Fibroblast of gingiva (primary cell): Measurements from ENCODE around the gene ATF1.

Experiments used
- DNase-seq: peaks from one replicate; pipeline ENCODE4 v3.0.0-alpha.2; 2011; ENCODE audit warnings: low read depth

The ATF1 gene

DNA sequence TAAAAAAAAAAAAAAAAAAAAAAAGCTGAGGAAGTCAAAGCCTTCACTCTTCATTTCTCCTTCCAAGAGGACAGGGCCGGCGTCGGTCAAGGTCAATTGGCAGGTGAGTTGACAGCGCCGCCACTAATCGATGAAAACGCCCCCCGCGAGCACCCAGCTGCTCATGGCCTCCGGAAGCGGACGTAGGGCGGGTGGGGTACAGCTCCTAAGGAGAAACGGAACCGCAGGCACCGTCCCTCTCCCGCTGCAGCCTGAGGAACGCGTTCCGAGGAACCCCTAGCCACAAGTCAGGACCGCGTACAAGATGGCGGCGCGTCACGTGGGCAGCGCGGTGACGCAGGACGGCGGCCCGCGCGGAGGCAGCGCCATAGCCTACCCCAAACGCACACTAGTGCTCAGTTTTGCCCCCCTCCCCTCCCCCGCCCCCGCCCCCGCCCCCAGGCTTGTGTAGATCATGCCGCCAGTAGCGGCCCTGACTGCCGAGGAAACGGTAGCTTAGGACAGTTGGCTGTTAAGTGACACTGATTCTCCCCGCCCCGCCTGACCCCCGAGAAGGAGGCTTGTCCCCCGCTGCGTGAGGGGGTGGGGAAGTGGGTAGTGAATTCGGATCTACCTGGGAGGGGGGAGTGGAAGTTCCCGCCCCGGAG, at the start of gene ATF1:
ATF1 (plus strand) TSS at position 463 of the 647 bp plus-strand sequence. CDS start 16,045 bp downstream, outside the sequence.
- peak; percentile 93 for DNase-seq

GRCh38 chr12:50715174-50715573, 48.7 kb upstream of the ATF1 start:
- no peak for DNase-seq

GRCh38 chr12:50718760-50719159, 45.1 kb upstream of the ATF1 start:
- DNase-seq, result no peak

GRCh38 chr12:50720085-50720484, 43.8 kb upstream of the ATF1 start:
- DNase-seq, result no peak

DNA sequence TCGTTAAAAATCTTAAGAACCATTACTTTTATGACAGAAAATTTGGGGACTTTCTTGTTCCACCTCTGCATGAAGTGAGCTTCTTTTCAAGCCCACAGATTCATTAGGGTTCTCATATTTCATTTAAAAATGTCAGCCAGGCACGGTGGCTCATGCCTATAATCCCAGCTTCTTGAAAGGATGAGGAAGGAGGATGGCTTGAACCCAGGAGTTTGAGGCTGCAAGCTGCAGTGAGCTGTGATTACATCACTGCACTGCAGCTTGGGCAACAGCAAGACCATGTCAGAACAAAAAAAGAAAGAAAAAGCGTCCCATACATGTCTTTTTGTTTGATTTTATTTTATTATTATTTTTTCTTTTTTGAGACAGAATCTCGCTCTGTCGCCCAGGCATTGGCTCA, 43.4 kb upstream of the ATF1 start:
- no peak for DNase-seq

GRCh38 chr12:50723865-50724264, 40.0 kb upstream of the ATF1 start:
- peak; percentile 18 for DNase-seq

GRCh38 chr12:50725011-50725942, 38.6 kb upstream of the ATF1 start:
- peak; percentile 20 for DNase-seq

DNA sequence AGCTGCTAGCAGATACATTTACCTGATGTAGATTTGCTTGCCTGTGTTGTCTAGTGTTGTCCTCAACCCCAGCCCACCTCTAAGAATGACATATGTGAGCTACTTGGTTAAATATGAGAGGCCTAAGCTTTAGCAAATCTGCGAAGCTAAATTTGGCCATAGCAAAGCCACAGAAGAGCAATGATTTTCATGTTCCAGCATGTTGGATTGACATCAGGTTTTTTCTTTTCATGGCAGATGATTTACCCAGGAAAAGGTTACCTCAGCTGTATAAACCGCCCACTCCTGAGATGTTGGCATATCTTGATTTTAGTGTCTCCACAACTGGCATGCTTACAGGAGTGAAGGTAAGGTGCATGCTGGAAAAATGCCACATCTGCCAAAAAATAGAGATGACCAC, 36.4 kb upstream of the ATF1 start:
- DNase-seq, result no peak

DNA sequence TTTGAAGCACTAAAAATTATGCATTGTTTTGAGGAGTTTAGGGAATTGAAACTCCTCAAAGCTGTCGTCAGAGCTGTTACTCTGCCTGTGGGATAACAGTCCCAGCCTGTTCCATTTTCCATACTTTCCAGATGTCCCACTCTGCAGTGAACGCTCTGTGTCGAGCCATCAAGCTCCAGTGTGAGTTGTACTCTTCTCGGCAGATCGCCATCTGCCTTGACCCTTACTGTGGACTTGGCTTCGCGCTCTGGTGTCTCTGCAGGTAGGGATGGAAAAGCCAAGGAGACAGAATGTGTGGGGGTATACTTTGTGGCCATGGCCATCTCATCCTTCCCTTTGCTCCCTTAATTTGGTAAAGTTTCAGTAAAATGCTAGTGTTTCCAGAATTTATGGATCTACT, 35.5 kb upstream of the ATF1 start:
- no peak for DNase-seq

GRCh38 chr12:50728841-50729240, 35.1 kb upstream of the ATF1 start:
- DNase-seq, result no peak

DNA sequence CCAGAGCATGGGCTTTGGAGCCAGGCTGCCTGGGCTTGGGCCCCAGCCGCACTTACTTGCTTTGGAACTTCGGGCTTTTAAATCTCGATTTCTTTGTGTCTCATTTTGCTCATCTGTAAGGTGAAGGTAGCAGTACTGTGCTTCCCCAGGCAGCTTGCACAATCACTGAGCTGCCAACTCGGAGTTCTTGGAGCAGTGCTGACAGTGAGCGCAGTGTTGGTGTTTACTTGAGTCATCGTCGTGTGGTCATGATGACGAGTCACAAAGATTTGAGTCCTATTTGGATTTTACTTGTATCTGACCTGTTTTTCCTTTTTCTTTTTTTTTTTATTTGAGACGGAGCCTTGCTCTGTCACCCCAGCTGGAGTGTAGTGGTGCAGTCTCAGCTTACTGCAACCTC, 31.3 kb upstream of the ATF1 start:
- DNase-seq, result peak; percentile 83

- no peak for DNase-seq
Measured at GRCh38 chr12:50733706-50734105, 30.2 kb upstream of the ATF1 start.

DNA sequence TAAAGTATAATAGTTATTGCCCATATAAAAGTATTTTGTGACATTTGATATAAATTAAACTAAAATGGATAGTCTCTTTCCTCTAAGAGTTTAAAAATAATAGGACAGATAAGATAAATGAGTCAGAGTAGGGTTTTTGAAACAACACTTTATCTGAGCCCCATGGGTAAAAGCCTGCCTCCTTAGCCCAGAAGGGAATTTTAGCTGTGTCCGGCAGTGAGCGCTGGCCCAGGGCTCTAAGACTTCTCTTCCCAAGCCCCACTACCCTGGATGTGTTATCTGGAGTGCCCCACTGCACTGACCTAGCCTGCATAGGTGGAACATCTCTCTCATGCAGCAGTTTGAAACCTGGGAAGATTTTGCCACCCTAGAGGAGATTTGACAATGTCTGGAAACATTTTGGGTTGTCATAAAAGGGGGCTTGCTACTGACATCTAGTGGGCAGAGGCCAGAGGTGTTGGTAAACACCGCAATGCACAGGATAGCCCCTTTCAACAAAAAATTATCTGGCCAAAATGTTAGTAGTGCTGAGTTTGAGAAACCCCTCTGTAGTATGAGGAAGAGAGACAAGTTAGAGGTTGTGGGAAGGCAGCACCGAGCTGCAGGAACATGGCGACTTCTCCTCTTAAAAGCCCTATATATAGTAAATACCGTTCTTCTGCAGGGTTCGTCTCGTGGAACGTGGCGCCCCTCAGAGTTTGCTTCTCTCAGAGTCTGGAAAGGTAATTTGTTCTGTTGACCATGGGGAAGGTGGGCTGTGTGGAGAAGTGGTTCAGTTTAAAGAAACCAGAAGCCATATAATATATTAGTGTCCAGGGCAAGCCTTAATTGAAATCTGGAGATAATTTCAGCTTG, 29.3 kb upstream of the ATF1 start:
- no peak for DNase-seq

DNA sequence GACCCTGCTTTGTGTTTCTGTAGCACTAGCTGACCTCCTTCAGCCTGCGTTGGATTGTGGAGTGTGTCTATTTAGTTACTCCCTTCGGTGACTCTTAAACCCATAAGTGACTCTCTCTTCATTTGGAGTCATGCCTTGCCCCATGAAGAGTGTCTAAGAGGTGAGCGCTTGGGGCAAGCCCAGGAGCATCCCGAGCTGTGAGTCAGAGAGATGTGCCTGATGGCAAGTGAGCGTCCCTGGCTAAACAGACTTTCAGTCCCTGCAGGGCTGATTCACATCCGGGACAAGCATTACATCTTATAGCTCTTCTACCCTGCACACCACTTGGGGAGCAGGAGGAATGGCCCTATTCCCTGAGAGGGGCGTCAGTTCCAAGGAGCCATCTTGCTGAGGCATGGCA, 24.3 kb upstream of the ATF1 start:
- no peak for DNase-seq

DNA sequence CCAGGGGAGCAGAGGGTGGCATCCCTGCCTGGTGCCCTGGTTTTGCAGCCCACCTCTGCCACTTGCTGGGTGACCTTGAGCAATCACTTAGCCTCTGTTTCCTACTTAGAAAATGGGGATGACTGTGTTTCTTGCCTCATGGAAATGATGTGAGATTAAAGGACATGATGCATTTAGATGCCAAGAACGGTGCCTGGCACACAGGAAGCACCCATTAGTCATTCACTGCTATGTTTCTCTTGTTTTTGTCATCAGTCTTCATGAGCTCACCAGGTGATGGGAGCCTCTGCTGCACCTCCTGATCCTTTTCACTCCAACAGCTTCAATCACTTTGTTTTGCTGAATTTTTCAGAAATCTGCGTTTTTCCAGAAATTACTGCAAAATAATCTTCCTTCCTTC, 23.6 kb upstream of the ATF1 start:
- DNase-seq, result no peak

DNA sequence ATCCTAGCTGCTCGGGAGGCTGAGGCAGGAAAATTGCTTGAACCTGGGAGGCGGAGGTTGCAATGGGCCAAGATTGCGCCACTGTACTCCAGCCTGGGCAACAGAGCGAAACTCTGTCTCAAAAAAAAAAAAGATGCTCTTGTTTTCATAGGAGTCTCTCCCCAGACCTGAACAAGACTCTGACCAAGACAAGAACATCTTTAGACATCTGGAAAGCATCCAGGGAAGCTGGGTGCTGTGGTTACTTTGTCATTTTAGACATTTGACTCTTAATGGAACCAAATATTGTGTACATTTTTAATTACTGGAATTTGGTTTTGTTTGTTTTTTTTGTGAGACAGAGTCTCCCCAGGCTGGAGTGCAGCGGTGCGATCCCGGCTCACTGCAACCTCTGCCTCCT, 21.1 kb upstream of the ATF1 start:
- peak; percentile 79 for DNase-seq

DNA sequence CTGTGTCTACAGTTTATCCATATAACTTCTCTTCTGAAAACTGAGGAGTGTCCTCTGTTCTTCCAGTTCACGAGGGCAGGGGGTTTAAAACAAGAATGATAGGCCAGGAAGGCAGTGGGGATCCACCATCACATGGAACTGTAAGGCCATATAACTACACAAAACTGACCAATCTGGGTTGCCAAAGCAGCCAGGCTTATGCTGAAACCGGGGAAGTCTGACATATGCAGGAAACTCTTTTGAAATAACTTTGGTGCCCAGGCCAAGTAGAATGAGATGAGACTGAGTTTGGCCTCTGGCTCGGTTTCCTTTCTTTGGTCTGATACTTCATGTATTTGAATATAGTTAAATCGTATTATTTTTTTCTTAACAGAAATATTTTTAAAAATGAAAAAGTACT, 18.0 kb upstream of the ATF1 start:
- DNase-seq, result peak; percentile 14

GRCh38 chr12:50746431-50746830, 17.5 kb upstream of the ATF1 start:
- no peak for DNase-seq

DNA sequence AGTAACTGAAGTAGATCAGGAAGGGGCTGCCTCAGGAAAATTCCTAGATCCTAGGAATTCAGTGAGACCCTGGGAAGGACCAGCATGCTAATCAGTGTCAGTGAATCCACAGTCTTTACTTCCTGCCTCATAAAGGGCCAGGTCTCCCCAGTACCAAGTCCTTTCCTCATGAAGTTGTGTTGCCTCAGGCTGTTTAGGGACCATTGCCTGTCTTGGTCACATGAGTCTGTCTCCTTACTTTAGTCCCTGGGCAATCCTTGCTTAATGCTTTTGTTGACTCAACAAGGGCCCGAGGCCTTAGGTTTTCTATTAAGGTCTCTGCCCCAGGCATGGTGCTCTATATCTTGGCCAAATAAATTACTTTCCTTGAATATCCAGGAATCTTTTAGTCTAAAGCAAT, 16.1 kb upstream of the ATF1 start:
- DNase-seq, result no peak

DNA sequence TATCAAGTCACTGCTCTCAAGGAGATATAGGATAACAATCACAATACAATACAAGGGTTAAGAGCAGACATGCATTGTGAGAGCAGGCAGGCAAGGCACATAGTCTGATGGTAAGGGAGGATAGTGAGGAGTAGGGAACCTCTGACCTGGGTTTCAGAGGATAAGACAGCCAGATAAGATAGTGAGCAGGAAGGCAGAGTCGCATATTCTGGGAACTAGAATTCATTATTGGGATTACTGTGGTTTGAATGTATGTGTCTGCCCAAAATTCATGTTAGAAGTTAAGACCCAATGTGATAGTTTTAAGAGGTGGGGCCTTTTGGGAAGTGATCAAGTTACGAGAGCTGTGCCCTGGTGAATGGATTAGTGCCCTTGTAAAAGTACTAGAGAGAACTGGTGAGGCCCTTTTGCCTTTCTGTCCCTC, 14.4 kb upstream of the ATF1 start:
- DNase-seq, result no peak

GRCh38 chr12:50750366-50750765, 13.5 kb upstream of the ATF1 start:
- DNase-seq, result no peak

- no peak for DNase-seq
Measured at GRCh38 chr12:50751948-50752721, 11.8 kb upstream of the ATF1 start.
